ENCODE results near the gene CDK1.

Gene CDK1

GRCh38 chr10:60807499-60807898 lies 29.2 kb downstream of the CDK1 start:
- Mint-ChIP-seq H3K36me3 (ENCODE audit: low read depth) (no peaks in the 10 kb centered on the region), H3K4me3 (no peak overlapping the region), H3K27ac (no peak overlapping the region), H3K4me1 (peaks cover 28% of the 10 kb centered on the region), H3K27me3 (ENCODE audit: low read depth) (no peaks in the 10 kb centered on the region), H3K9me3 (no peaks in the 10 kb centered on the region)
- no peak for TF ChIP-seq CTCF (IDR thresholded peaks at IDR 0.05; ENCODE audit: unreplicated experiment in 3 of 3)

- H3K4me3 Mint-ChIP-seq: no peak overlapping the region
- no peaks in the 10 kb centered on the region for H3K9me3 Mint-ChIP-seq
- peaks cover 26% of the 10 kb centered on the region for H3K4me1 Mint-ChIP-seq
- peak overlapping the region in 1 of 3 experiments; percentile 20 for H3K27ac Mint-ChIP-seq
- TF ChIP-seq CTCF (IDR thresholded peaks at IDR 0.05; ENCODE audit: unreplicated experiment in 3 of 3): no peak
- H3K36me3 Mint-ChIP-seq (ENCODE audit: low read depth): no peaks in the 10 kb centered on the region
- H3K27me3 Mint-ChIP-seq (ENCODE audit: low read depth): no peaks in the 10 kb centered on the region
Observed at GRCh38 chr10:60808036-60808435, 29.8 kb downstream of the CDK1 start.

GRCh38 chr10:60809157-60809556 lies 30.9 kb downstream of the CDK1 start:
- H3K27ac Mint-ChIP-seq: no peak overlapping the region
- H3K9me3 Mint-ChIP-seq: no peaks in the 10 kb centered on the region
- no peak for TF ChIP-seq CTCF (IDR thresholded peaks at IDR 0.05; ENCODE audit: unreplicated experiment in 3 of 3)
- no peaks in the 10 kb centered on the region for H3K36me3 Mint-ChIP-seq (ENCODE audit: low read depth)
- H3K4me3 Mint-ChIP-seq: no peak overlapping the region
- peaks cover 17% of the 10 kb centered on the region for H3K4me1 Mint-ChIP-seq
- no peaks in the 10 kb centered on the region for H3K27me3 Mint-ChIP-seq (ENCODE audit: low read depth)

GRCh38 chr10:60810437-60811182 lies 32.3 kb downstream of the CDK1 start:
- Mint-ChIP-seq H3K27ac (peak overlapping the region in 2 of 3 experiments; percentile 33 to 61), H3K27me3 (ENCODE audit: low read depth) (no peaks in the 10 kb centered on the region), H3K36me3 (ENCODE audit: low read depth) (no peaks in the 10 kb centered on the region), H3K4me3 (no peak overlapping the region), H3K9me3 (no peaks in the 10 kb centered on the region), H3K4me1 (peaks cover 12% of the 10 kb centered on the region)
- TF ChIP-seq CTCF (IDR thresholded peaks at IDR 0.05; ENCODE audit: unreplicated experiment in 3 of 3): no peak

GRCh38 chr10:60816628-60817397 lies 38.5 kb downstream of the CDK1 start:
- Mint-ChIP-seq H3K4me3 (peak overlapping the region in 2 of 3 experiments; percentile 16 to 44), H3K27me3 (ENCODE audit: low read depth) (no peaks in the 10 kb centered on the region), H3K9me3 (no peaks in the 10 kb centered on the region), H3K27ac (peak overlapping the region; percentile 68 to 98 (median 96)), H3K4me1 (peaks cover 53% of the 10 kb centered on the region), H3K36me3 (ENCODE audit: low read depth) (no peaks in the 10 kb centered on the region)
- peak; percentile 77 to 84 (median 78) for TF ChIP-seq CTCF (IDR thresholded peaks at IDR 0.05; ENCODE audit: unreplicated experiment in 3 of 3)

Data from nephron (organoid).